IMR-90 (cell line): ENCODE data around the gene NRCAM. TPM values are rescaled to one million over a fixed set of nuclear protein-coding genes. Genes with fewer than 3 reads are reported as not detected.

Experiments used
- ATAC-seq: fragments of 200-7000 bp; cut with Tn5 transposase; 2 replicates; pipeline ENCODE4 v1.9.1; 2020; ENCODE audit warnings: low read depth, mild to moderate bottlenecking, moderate library complexity
- BruUV-seq: library from RNA; stranded (reverse); fragments of 400-500 nt; replicated peaks from 2 replicates; lab custom pipeline; 2021; lab: Mats Ljungman, UMichigan
- CTCF ChIA-PET: fragments of 300-600 bp; formaldehyde crosslinking; extraction: SDS; loops from one replicate; lab custom pipeline; 2021; ENCODE audit warnings: antibody characterized with exemption; lab: Yijun Ruan, JAX
- POLR2A ChIA-PET: fragments of 300-600 bp; sonication (Branson Sonifier 250); formaldehyde crosslinking; loops from one replicate; lab custom pipeline; 2022; ENCODE audit warnings: antibody characterized with exemption; ENCODE audit not compliant: unreplicated experiment; lab: Charles Lee
- DNase-seq: peaks from one replicate; pipeline ENCODE4 v3.0.0; 2013
- H2AFZ ChIP-seq: replicated peaks from 2 replicates; pipeline ENCODE3; 2013; ENCODE audit warnings: low read length, mild to moderate bottlenecking; ENCODE audit not compliant: poor library complexity
- H2AK5ac ChIP-seq: 2 replicates; pipeline ENCODE4 v1.6.1; 2013; ENCODE audit warnings: low read depth, low read length, inconsistent platforms
- H2AK9ac ChIP-seq: replicated peaks from 2 replicates; pipeline ENCODE3; 2013; ENCODE audit warnings: mild to moderate bottlenecking, low read depth, low read length, moderate library complexity; ENCODE audit not compliant: poor library complexity
- H2BK120ac ChIP-seq: 2 replicates; pipeline ENCODE4 v1.6.1; 2013; ENCODE audit warnings: low read depth, low read length, inconsistent platforms
- H2BK15ac ChIP-seq: 3 replicates; pipeline ENCODE4 v1.6.1; 2013; ENCODE audit warnings: low read depth, low read length, inconsistent platforms
- H2BK20ac ChIP-seq: 2 replicates; pipeline ENCODE4 v1.6.1; 2013; ENCODE audit warnings: low read depth, mild to moderate bottlenecking, inconsistent platforms, low read length, moderate library complexity
- H2BK5ac ChIP-seq: 2 replicates; pipeline ENCODE4 v1.6.1; 2013; ENCODE audit warnings: mild to moderate bottlenecking, low read depth, low read length, inconsistent platforms; ENCODE audit not compliant: poor library complexity, severe bottlenecking
- H3K14ac ChIP-seq: replicated peaks from 2 replicates; pipeline ENCODE4 v1.6.1; 2013; ENCODE audit warnings: low read depth, low read length, inconsistent platforms
- H3K18ac ChIP-seq: 2 replicates; pipeline ENCODE4 v1.6.1; 2013; ENCODE audit warnings: low read depth, low read length, control low read depth
- H3K23ac ChIP-seq: 2 replicates; pipeline ENCODE4 v1.6.1; 2013; ENCODE audit warnings: low read depth, low read length, inconsistent platforms
- H3K27ac ChIP-seq: 2 replicates; pipeline ENCODE4 v1.5.1; 2013; ENCODE audit warnings: mild to moderate bottlenecking, control low read depth, low read length; ENCODE audit not compliant: insufficient read depth
- H3K27me3 ChIP-seq: 2 replicates; pipeline ENCODE4 v1.6.1; 2013; ENCODE audit warnings: low read length; ENCODE audit not compliant: control insufficient read depth, insufficient read depth
- H3K36me3 ChIP-seq: 2 replicates; pipeline ENCODE4 v1.6.1; 2013; ENCODE audit warnings: low read length, mixed read lengths; ENCODE audit not compliant: control insufficient read depth, insufficient read depth
- H3K4ac ChIP-seq: 2 replicates; pipeline ENCODE4 v1.6.1; 2013; ENCODE audit warnings: low read depth, low read length, inconsistent platforms
- H3K4me1 ChIP-seq: 2 replicates; pipeline ENCODE4 v1.6.1; 2013; ENCODE audit warnings: low read length, mixed read lengths; ENCODE audit not compliant: control insufficient read depth, insufficient read depth
- H3K4me2 ChIP-seq: 2 replicates; pipeline ENCODE4 v1.6.1; 2013; ENCODE audit warnings: low read depth, mild to moderate bottlenecking, control low read depth, low read length, moderate library complexity
- H3K4me3 ChIP-seq: 2 replicates; pipeline ENCODE4 v1.5.1; 2013; ENCODE audit warnings: low read depth, mild to moderate bottlenecking, control low read depth, low read length, moderate library complexity; ENCODE audit not compliant: insufficient read depth
- H3K56ac ChIP-seq: 2 replicates; pipeline ENCODE4 v1.6.1; 2013; ENCODE audit warnings: low read length, inconsistent platforms; ENCODE audit not compliant: insufficient read depth; ENCODE audit errors: extremely low read depth
- H3K79me1 ChIP-seq, 2 experiments: 2 replicates each; pipeline ENCODE4 v1.6.1; 2013; ENCODE audit warnings: low read length in 2 of 2, inconsistent platforms in 1 of 2, low read depth in 1 of 2
- H3K9ac ChIP-seq: 2 replicates; pipeline ENCODE4 v1.6.1; 2013; ENCODE audit warnings: low read depth, low read length, control low read depth
- H3K9me1 ChIP-seq: 2 replicates; pipeline ENCODE4 v1.6.1; 2013; ENCODE audit warnings: low read length, inconsistent platforms; ENCODE audit not compliant: insufficient read depth
- H3K9me3 ChIP-seq: 2 replicates; pipeline ENCODE4 v1.6.1; 2013; ENCODE audit warnings: low read length; ENCODE audit not compliant: control insufficient read depth, insufficient read depth
- H4K20me1 ChIP-seq: 2 replicates; pipeline ENCODE4 v1.6.1; 2013; ENCODE audit warnings: low read length, inconsistent platforms; ENCODE audit not compliant: insufficient read depth
- H4K5ac ChIP-seq: 2 replicates; pipeline ENCODE4 v1.6.1; 2013; ENCODE audit warnings: mild to moderate bottlenecking, low read depth, low read length, control low read depth
- H4K8ac ChIP-seq, 2 experiments: 2 replicates each; pipeline ENCODE4 v1.6.1; 2013; ENCODE audit warnings: low read depth in 2 of 2, low read length in 2 of 2, control low read depth in 1 of 2, inconsistent platforms in 1 of 2
- H4K91ac ChIP-seq: 2 replicates; pipeline ENCODE4 v1.6.1; 2013; ENCODE audit warnings: low read depth, low read length, inconsistent platforms; ENCODE audit not compliant: insufficient read depth
- BHLHE40 ChIP-seq: fragments of 150-350 bp; IDR thresholded peaks from 2 replicates; pipeline ENCODE4 v1.6.1; 2016; ENCODE audit warnings: mild to moderate bottlenecking, low read depth, low read length
- CHD1 ChIP-seq: IDR thresholded peaks from 2 replicates; pipeline ENCODE4 v1.6.1; 2012; ENCODE audit warnings: low read depth, low read length, improper control_type of control experiment
- MAFK ChIP-seq: IDR thresholded peaks from 2 replicates; pipeline ENCODE4 v1.6.1; 2012; ENCODE audit warnings: low read depth, low read length, improper control_type of control experiment
- RFX5 ChIP-seq: IDR thresholded peaks from 2 replicates; pipeline ENCODE4 v1.8.0; 2012; ENCODE audit warnings: low read depth, mild to moderate bottlenecking, low read length, moderate library complexity
- WGBS, 2 experiments: methylation state at CpG; one replicate each; pipeline versions ENCODE4 v1.1.5 to v1.1.7; 2013; ENCODE audit warnings: missing lambda C conversion rate in 2 of 2; ENCODE audit not compliant: insufficient read length in 1 of 2; ENCODE audit errors: extremely low coverage in 2 of 2; 5-methylcytosine and 5-hydroxymethylcytosine counted together
- dilution Hi-C: fragments of 300-500 bp; cut with HindIII; formaldehyde crosslinking; loops from one replicate; pipeline ENCODE4 v1.14.3; 2018; ENCODE audit warnings: low sequenced_read_pairs; ENCODE audit not compliant: unreplicated experiment
- in situ Hi-C: fragments of 300-500 bp; cut with MboI; formaldehyde crosslinking; loops from 3 replicates; pipeline ENCODE4 v1.14.3; 2019; ENCODE audit warnings: low sequenced_read_pairs, inconsistent platforms, mixed read lengths
- intact Hi-C: fragments of 100-400 bp; cut with micrococcal nuclease; formaldehyde crosslinking; loops from 2 replicates; pipeline ENCODE4 v1.10.0; 2022
- polyA plus RNA-seq, 3 experiments: library from polyadenylated mRNA; depleted of rRNA; stranded (reverse); fragments of >200 nt; gene quantifications; 2 replicates each; pipeline ENCODE4 v1.2.3, GENCODE V29; 2012; ENCODE audit warnings: low replicate concordance in 1 of 3
- total RNA-seq: library from RNA; depleted of rRNA; stranded (reverse); fragments of >200 nt; gene quantifications from 2 replicates; pipeline ENCODE4 v1.2.3, GENCODE V29; 2012

The NRCAM gene
- total and polyA plus RNA-seq, 2 of the 4 experiments (the other 2 are of a cell fraction): 0.46 to 1.1 TPM

GRCh38 chr7:108486291-108486966 lies 30.2 kb upstream of the NRCAM start:
- H2BK20ac ChIP-seq: no peak overlapping the region
- H2BK5ac ChIP-seq: no peak overlapping the region
- H3K27me3 ChIP-seq: no peaks in the 10 kb centered on the region
- H2AFZ ChIP-seq: no peak overlapping the region
- no peak overlapping the region for H3K23ac ChIP-seq
- no peak overlapping the region for H3K27ac ChIP-seq
- in situ Hi-C loops (loop anchor here (10.0 kb wide), 1 partner anchor 292 kb away; no protein-coding TSS in a partner anchor), intact Hi-C loops (no loop called here), dilution Hi-C loops (loop anchor here (25.0 kb wide), 1 partner anchor 299 kb away; no protein-coding TSS in a partner anchor)
- H4K8ac ChIP-seq: no peak overlapping the region; a peak in 1 of 4 replicates
- no peaks in the 10 kb centered on the region for H3K79me1 ChIP-seq
- no peaks in the 10 kb centered on the region for H4K20me1 ChIP-seq
- no peak overlapping the region for H4K91ac ChIP-seq
- H3K4me2 ChIP-seq: no peak overlapping the region
- H3K56ac ChIP-seq: no peak overlapping the region
- no peaks in the 10 kb centered on the region for H3K9me3 ChIP-seq
- no peak overlapping the region for H3K9ac ChIP-seq
- no peak overlapping the region for H3K14ac ChIP-seq
- ATAC-seq (peak; percentile 64), DNase-seq (peak; percentile 67)
- no peak overlapping the region for H3K4me3 ChIP-seq
- no peak overlapping the region for H4K5ac ChIP-seq
- no peak overlapping the region for H3K4ac ChIP-seq
- H2AK9ac ChIP-seq: no peak overlapping the region
- no peak for TF ChIP-seq CHD1
- TF ChIP-seq BHLHE40: no peak
- peak; percentile 38 for TF ChIP-seq MAFK
- no peak for TF ChIP-seq RFX5
- H2AK5ac ChIP-seq: no peak overlapping the region
- H3K36me3 ChIP-seq: no peaks in the 10 kb centered on the region
- no peak overlapping the region for H2BK120ac ChIP-seq
- H3K4me1 ChIP-seq: no peaks in the 10 kb centered on the region
- ChIA-PET POLR2A (no interaction called here), CTCF (interaction anchor here (1.1 to 1.3 kb wide), 2 partner anchors 10 to 26 kb away, joined by 4 read pairs; no protein-coding TSS in a partner anchor)
- no peak overlapping the region for H3K18ac ChIP-seq
- H2BK15ac ChIP-seq: no peak overlapping the region
- WGBS, 2 experiments: no CpG with 5 or more reads among the region's 5 CpGs
- BruUV-seq: no TSS peak
- no peaks in the 10 kb centered on the region for H3K9me1 ChIP-seq
